GM13977 (cell line): ENCODE data around the gene OR9Q1.
"Not testable (repeated sequence)": the region's sequence is repeated elsewhere in the genome, so short reads cannot be mapped to it uniquely, and the experiment has no call there.

ENCODE experiments used
- DNase-seq: peaks from one replicate; pipeline ENCODE4 v3.0.0; 2012; ENCODE audit warnings: low spot score
- in situ Hi-C: fragments of 300-500 bp; cut with MboI; formaldehyde crosslinking; loops from one replicate; pipeline ENCODE4 v1.12.0; 2022; ENCODE audit warnings: low sequenced_read_pairs, low pct_unique_long_range_greater_than_20kb, mixed read lengths, inconsistent platforms; ENCODE audit not compliant: unreplicated experiment
- TF ChIP-seq, protein P1 (sequence below): IDR thresholded peaks from 2 replicates; pipeline ENCODE4 v1.5.1; 2012; ENCODE audit warnings: mild to moderate bottlenecking, control low read depth; ENCODE audit not compliant: insufficient read depth; ENCODE audit errors: extremely low read depth, missing control alignments

OR9Q1 gene

DNA sequence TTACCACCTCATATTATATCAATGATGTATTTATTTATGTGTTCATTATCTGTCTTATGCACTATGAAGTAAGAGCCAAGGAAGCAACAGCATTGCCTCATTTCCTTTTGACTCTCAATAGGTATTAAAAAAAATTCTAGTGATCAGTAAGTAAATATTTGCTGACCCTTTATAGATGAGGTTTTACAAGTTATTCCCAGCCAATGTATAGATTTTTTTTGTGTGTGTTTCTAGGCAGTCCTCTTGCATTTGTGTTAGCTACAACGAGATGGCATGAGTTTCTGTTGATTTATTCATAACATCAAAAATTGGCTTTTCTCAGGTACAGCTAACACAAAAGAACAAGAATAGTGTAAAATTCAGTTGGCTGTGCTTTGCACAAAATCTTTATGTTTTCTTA, 175.6 kb downstream of the OR9Q1 start:
- DNase-seq = no peak
- TF ChIP-seq, protein P1, sequence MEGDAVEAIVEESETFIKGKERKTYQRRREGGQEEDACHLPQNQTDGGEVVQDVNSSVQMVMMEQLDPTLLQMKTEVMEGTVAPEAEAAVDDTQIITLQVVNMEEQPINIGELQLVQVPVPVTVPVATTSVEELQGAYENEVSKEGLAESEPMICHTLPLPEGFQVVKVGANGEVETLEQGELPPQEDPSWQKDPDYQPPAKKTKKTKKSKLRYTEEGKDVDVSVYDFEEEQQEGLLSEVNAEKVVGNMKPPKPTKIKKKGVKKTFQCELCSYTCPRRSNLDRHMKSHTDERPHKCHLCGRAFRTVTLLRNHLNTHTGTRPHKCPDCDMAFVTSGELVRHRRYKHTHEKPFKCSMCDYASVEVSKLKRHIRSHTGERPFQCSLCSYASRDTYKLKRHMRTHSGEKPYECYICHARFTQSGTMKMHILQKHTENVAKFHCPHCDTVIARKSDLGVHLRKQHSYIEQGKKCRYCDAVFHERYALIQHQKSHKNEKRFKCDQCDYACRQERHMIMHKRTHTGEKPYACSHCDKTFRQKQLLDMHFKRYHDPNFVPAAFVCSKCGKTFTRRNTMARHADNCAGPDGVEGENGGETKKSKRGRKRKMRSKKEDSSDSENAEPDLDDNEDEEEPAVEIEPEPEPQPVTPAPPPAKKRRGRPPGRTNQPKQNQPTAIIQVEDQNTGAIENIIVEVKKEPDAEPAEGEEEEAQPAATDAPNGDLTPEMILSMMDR = no peak
- in situ Hi-C loops = no loop called here

DNA sequence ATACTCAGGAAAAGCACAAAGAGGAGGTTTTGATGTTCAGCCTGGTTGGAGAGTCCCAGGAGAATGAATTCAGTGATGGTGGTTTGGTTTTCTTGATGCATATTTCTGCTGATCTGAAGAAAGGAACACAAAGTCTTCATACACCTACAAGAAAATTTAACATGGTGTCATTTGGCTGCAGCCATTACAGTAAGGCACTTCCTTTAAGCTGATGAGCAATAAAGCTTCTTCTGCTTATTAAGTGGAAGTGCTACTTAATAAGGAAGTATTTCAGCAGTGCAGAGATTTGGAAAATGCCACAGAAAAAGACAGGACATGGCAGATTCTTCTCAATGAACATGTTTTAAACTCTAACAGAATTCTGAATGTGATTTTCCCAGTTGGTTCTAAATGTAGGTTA, 180.4 kb downstream of the OR9Q1 start, which contains the start of gene OR1S2:
Gene OR1S2, minus strand, starts transcription at position 101 of the 400 bp plus-strand sequence. Its CDS starts 0 bp downstream, at position 101.
- DNase-seq = no peak
- TF ChIP-seq, protein P1 = no peak
- in situ Hi-C loops = no loop called here

DNA sequence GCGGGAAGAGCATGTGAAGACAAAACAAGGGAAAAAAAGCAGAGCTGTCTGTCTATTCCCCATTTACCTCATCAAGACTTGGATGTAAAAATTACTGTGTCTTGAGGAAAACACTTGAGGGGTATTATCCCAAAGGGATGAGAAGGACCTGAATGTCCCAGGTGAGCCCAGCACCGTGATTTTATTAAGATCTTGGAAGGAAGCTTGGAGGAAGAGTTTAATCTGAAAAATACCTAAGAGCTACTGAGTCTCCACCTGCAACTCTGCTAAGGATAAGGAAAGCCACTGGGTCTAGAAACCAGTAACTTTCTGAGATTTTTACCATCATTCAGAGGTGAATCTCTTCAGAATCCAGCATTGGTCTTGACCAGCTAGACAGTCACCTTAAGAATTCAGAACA, 188.7 kb downstream of the OR9Q1 start, which contains the start of gene OR1S1:
Gene OR1S1, plus strand, starts transcription at position 301 of the 400 bp plus-strand sequence.
- DNase-seq, in situ Hi-C loops: not testable (repeated sequence)

DNA sequence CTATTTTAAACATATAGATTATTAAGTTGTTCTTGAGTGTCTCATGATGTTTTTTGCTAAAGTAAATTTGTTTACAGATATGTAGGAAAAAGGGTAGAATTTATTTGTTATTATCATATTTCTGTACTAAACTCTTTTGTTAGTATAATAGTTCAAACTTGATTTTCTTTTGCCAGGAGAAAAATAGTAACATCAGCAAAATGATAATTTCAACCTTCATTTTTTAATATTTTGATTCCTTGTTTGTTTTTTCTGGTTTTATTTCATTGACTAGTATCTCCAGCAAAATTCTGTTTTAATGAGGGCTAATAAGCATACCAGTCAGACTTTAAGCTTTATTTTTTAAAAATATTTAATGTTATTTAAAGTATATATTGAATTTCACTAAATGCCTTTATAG, 192.8 kb downstream of the OR9Q1 start:
- no peak for DNase-seq
- in situ Hi-C loops = no loop called here
- TF ChIP-seq, protein P1 = no peak

DNA sequence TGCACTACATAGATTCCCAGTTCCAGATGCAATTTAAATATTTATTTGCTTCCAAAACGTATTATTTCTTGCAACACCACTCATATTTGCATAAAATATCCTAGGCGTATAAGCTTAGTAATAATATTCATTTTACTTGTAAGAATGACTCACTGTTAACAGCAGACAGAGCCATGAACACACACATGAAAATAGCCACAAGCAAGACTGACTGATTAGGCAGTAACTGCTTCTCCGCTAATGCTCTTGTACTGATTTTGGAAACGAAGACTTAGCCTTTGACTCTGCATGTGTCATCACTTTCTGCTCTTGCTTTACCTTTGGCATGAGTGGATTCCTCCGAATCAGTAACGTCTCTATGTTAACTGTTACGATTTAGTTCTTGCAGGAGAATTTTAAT, 199.0 kb downstream of the OR9Q1 start:
- TF ChIP-seq, protein P1 = no peak
- in situ Hi-C loops = no loop called here
- DNase-seq = no peak

DNA sequence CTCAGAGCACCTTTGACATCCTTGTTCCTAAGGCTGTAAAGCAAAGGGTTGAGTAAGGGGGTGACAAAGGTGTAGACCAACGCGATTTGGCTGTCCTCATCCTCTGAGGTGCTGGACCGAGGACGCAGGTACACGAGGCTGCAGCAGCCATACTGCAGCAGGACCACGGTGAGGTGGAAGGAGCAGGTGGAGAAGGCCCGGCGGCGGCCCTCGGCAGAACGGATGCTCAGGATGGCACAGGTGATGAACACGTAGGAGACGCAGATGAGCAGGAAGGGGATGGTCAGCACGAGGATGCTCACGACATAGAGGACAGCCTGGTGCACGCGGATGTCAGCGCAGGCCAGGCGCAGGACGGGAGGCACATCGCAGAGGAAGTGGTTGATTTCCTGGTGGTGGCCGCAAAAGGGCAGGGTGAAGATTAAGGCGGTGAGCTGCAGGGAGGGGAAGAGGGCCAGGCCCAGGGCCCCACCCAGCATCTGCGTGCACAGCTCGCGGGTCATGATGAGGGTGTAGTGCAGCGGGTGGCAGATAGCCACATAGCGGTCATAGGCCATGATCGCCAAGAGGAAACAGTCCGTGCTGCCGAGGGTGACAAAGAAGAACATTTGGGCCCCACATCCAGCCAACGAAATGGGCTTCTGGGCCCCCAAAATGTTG, 204.4 kb downstream of the OR9Q1 start:
- in situ Hi-C loops = no loop called here
- no peak for DNase-seq
- TF ChIP-seq, protein P1 = no peak
